Sigmoid colon (tissue), 3 donors: ENCODE data around the gene ERGIC1.
A peak's percentile ranks its signal among the peaks of the same experiment; 100 is the strongest.

Experiments
- POLR2A ChIP-seq, 2 donors: fragments of 450-650 bp; IDR thresholded peaks; one replicate each; pipeline ENCODE4 v1.6.1; 2016; ENCODE audit warnings: antibody characterized with exemption in 2 of 2, mild to moderate bottlenecking in 2 of 2, moderate library complexity in 2 of 2
- TF ChIP-seq, protein P1 (sequence below), 4 experiments: fragments of 450-650 bp in 3 of 4; fragments of 200-600 bp in 1 of 4; IDR thresholded peaks; one replicate each; pipeline ENCODE4 v1.5.1; 2016 to 2019; ENCODE audit warnings: antibody characterized with exemption in 4 of 4, mild to moderate bottlenecking in 3 of 4, moderate library complexity in 2 of 4

DNA sequence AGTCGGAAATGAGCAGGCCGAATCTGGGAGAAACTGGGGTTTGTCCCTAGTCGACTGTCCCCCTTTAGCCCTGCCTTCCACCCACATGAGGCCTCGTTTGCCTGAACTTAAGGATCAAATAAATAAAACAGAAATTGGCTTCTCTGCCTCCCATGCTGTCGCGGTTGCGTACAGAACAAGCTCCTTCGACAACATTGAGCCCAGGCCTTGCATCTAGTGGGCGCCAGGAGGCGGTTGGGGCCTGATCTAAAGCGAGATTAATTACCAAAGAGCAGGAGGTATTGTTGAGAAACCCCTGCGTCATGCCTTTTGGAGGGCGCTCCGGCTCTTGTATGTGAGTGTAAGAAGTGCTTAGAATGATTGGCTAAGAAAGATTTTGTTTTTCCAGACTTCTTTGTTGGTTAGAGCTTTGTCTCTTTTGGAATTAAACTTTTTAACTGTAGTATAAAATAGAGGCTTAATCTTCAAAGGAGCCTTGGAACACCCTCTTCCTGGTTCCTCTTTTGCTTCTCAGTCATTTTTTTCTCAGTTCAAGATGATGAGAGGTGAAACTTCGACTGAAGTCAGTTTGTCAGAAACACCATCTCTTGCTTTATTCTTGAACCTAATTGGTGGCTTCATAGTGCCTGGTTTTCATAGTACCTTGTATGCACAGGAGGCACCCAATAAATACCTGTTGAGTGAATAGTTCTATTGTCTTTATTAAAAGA is 150.3 kb downstream of the ERGIC1 start:
- TF ChIP-seq, protein P1, sequence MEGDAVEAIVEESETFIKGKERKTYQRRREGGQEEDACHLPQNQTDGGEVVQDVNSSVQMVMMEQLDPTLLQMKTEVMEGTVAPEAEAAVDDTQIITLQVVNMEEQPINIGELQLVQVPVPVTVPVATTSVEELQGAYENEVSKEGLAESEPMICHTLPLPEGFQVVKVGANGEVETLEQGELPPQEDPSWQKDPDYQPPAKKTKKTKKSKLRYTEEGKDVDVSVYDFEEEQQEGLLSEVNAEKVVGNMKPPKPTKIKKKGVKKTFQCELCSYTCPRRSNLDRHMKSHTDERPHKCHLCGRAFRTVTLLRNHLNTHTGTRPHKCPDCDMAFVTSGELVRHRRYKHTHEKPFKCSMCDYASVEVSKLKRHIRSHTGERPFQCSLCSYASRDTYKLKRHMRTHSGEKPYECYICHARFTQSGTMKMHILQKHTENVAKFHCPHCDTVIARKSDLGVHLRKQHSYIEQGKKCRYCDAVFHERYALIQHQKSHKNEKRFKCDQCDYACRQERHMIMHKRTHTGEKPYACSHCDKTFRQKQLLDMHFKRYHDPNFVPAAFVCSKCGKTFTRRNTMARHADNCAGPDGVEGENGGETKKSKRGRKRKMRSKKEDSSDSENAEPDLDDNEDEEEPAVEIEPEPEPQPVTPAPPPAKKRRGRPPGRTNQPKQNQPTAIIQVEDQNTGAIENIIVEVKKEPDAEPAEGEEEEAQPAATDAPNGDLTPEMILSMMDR (IDR thresholded peaks at IDR 0.05) = peak in 1 of 4 experiments; percentile 43
- no peak for TF ChIP-seq POLR2A (IDR thresholded peaks at IDR 0.05)
